Measurements from ENCODE around the gene DLGAP1. TPM values are rescaled to one million over a fixed set of nuclear protein-coding genes. Genes with fewer than 3 reads are reported as not detected.

Gene DLGAP1
- total and polyA plus RNA-seq, 3 donors from 2014 or later = 18.6 to 93.8 (median 69.1) TPM

DNA sequence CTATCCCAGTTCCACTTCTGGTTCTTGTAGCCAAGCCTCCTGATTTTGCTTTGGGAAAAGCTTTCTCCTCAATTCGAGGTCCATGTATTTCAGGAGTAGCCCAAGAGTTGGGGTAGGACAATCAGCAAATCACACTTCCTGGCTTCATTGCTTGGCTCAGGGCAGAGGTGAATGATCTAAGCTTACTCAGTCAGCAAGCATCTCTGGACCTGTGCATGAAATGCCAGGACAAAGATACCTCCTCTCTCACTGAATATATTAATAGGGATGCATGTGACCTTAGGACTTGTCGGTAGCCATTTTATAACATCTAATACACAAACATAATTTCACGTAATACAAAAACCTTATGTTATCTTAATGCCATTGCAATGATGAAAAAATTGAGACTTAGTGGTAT lies 632.0 kb downstream of the DLGAP1 start:
- intact Hi-C loops (cut with DNase I; ENCODE audit: low total_unique reads) = no loop called here
- H3K36me3 ChIP-seq (ENCODE audit: low read depth, missing control alignments) = no peaks in the 10 kb centered on the region
- no peaks in the 10 kb centered on the region for H3K4me1 ChIP-seq
- TF ChIP-seq, protein P1, sequence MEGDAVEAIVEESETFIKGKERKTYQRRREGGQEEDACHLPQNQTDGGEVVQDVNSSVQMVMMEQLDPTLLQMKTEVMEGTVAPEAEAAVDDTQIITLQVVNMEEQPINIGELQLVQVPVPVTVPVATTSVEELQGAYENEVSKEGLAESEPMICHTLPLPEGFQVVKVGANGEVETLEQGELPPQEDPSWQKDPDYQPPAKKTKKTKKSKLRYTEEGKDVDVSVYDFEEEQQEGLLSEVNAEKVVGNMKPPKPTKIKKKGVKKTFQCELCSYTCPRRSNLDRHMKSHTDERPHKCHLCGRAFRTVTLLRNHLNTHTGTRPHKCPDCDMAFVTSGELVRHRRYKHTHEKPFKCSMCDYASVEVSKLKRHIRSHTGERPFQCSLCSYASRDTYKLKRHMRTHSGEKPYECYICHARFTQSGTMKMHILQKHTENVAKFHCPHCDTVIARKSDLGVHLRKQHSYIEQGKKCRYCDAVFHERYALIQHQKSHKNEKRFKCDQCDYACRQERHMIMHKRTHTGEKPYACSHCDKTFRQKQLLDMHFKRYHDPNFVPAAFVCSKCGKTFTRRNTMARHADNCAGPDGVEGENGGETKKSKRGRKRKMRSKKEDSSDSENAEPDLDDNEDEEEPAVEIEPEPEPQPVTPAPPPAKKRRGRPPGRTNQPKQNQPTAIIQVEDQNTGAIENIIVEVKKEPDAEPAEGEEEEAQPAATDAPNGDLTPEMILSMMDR (IDR thresholded peaks at IDR 0.05) = no peak
- TF ChIP-seq POLR2A (IDR thresholded peaks at IDR 0.05) = no peak
- WGBS, 2 donors = 91 to 93% methylated on average over 3 of the region's 3 CpGs
- no peaks in the 10 kb centered on the region for H3K27me3 ChIP-seq
- no peaks in the 10 kb centered on the region for H3K9me3 ChIP-seq
- H3K4me3 ChIP-seq = no peak overlapping the region
- H3K27ac ChIP-seq = no peak overlapping the region
- no peak for DNase-seq

DNA sequence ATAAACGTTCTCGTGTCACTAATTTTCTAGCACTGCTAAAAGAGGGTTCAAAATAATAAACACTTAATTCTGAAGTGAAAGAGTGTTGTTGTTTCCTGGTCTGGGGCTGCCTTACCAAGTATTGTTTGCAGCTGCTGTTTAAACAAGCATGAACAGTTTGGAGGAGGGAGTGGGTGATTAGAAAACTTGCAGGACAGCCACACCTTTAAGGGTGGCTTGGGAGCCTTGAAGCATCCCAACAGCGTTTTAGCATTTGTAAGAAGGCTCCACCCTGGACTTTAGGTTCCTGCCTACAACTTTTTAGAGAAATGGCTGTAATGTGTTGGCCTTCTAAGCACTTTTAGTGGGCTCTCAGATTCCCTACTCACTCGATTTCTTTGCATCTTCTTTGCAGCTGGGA lies 633.6 kb downstream of the DLGAP1 start:
- 62% methylated on average over 4 of the region's 4 CpGs for WGBS, 2 donors

DNA sequence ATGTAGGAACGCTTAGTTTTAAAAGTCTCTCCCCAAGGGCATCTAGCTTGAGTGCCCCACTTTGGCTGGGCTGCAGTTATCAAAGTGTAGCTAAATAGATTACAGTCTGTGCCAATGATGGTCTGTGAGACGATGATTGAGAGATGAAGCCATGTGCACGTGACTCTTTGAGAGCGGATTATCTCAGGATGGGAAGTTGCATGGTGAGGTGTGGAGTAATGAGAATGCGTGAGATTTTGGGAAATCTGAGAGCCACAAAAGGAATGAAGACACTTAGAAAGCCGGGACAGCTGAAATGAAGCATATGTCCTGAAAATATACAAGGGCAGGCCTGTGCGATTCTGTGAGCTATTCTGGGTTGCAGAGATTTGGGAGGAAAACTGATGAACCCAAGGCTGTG lies 635.1 kb downstream of the DLGAP1 start:
- TF ChIP-seq, protein P1 (IDR thresholded peaks at IDR 0.05) = no peak
- no peak for TF ChIP-seq POLR2A (IDR thresholded peaks at IDR 0.05)
- H3K27ac ChIP-seq = no peak overlapping the region
- H3K9me3 ChIP-seq = no peaks in the 10 kb centered on the region
- no peaks in the 10 kb centered on the region for H3K27me3 ChIP-seq
- no peaks in the 10 kb centered on the region for H3K4me1 ChIP-seq
- intact Hi-C loops (cut with DNase I; ENCODE audit: low total_unique reads) = no loop called here
- no peak overlapping the region for H3K4me3 ChIP-seq
- DNase-seq = no peak
- 55 to 78% methylated on average over 7 of the region's 7 CpGs for WGBS, 2 donors
- no peaks in the 10 kb centered on the region for H3K36me3 ChIP-seq (ENCODE audit: low read depth, missing control alignments)

More for the DNA sequence above, 633.6 kb downstream of the DLGAP1 start:
- Histone ChIP-seq H3K27me3 (no peaks in the 10 kb centered on the region), H3K9me3 (no peaks in the 10 kb centered on the region), H3K36me3 (ENCODE audit: low read depth, missing control alignments) (no peaks in the 10 kb centered on the region), H3K27ac (no peak overlapping the region), H3K4me3 (no peak overlapping the region), H3K4me1 (no peaks in the 10 kb centered on the region)
- intact Hi-C loops (cut with DNase I; ENCODE audit: low total_unique reads) = no loop called here
- no peak for DNase-seq
- TF ChIP-seq, protein P1 (IDR thresholded peaks at IDR 0.05) = no peak
- TF ChIP-seq POLR2A (IDR thresholded peaks at IDR 0.05) = no peak

DNA sequence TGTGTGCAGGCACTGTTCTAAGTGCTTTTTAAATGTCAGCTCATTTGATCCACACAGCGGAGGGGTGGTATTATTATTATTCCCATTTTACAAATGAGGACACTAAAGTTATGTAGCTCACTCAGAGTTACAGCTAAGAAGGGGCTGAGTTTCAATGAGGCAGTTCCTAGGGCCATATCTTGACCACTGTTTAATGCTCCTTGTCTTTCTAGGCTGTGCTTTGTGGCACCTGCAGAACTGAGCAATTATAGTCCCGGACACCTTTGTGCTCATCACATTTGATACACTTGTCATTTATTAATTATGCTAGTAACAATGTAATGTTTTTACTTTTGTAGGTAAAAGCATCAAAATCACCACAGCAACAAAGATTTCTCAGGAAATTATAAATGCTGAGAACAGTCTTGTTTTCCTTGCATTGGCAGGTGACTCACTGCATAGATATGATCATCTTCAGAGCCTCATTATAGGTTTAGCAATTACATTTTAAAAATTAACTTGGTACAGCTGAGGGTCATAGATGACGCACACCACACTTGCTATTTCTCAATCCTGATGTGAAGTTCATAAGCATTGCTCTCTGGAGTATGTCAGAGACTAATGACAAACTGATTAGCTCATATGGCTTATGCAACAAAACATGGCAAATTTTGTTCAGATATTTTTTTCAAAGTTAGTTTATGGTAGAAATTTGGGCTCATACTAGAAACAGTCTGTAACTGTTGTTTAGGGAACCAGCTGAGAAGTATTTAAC lies 638.3 kb downstream of the DLGAP1 start:
- no peaks in the 10 kb centered on the region for H3K36me3 ChIP-seq (ENCODE audit: low read depth, missing control alignments)
- 59 to 66% methylated on average over 3 of the region's 3 CpGs for WGBS, 2 donors
- no peaks in the 10 kb centered on the region for H3K27me3 ChIP-seq
- TF ChIP-seq, protein P1 (IDR thresholded peaks at IDR 0.05) = no peak
- TF ChIP-seq POLR2A (IDR thresholded peaks at IDR 0.05) = no peak
- no peak for DNase-seq
- H3K27ac ChIP-seq = no peak overlapping the region
- H3K4me3 ChIP-seq = no peak overlapping the region
- no peaks in the 10 kb centered on the region for H3K4me1 ChIP-seq
- intact Hi-C loops (cut with DNase I; ENCODE audit: low total_unique reads) = no loop called here
- H3K9me3 ChIP-seq = no peaks in the 10 kb centered on the region

DNA sequence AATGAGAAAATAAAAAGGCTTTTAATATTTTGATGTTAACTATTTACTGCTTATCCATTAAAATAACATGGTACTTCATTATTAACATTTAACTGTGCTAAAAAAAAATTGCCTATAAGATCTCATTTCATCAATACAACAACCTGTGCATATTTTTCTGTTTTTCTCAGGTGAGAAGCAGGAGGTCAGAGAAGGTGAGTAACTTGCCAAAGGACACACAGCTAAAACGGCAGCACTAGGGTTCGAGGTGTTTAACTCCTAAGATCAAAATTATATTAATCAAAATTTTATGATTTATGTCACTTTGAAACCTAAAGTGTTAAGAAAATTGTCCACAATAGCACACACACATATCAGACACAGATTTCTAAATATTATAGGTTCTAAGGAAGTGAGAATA lies 639.1 kb downstream of the DLGAP1 start:
- intact Hi-C loops (cut with DNase I; ENCODE audit: low total_unique reads) = no loop called here
- H3K27me3 ChIP-seq = no peaks in the 10 kb centered on the region
- no peaks in the 10 kb centered on the region for H3K36me3 ChIP-seq (ENCODE audit: low read depth, missing control alignments)
- 89 to 90% methylated on average over 2 of the region's 2 CpGs for WGBS, 2 donors
- DNase-seq = no peak
- TF ChIP-seq, protein P1 (IDR thresholded peaks at IDR 0.05) = no peak
- TF ChIP-seq POLR2A (IDR thresholded peaks at IDR 0.05) = no peak
- H3K27ac ChIP-seq = no peak overlapping the region
- no peak overlapping the region for H3K4me3 ChIP-seq
- no peaks in the 10 kb centered on the region for H3K9me3 ChIP-seq
- no peaks in the 10 kb centered on the region for H3K4me1 ChIP-seq

Measured in testis (tissue), 3 donors.